Stimulated activated naive CD4-positive, alpha-beta T cell (primary cell): ENCODE measurements around the gene AKR1C8.
"Not testable (repeated sequence)": the region's sequence is repeated elsewhere in the genome, so short reads cannot be mapped to it uniquely, and the experiment has no call there.

Experiments
- DNase-seq, 6 experiments: peaks; one replicate each; lab custom pipeline; 2025; lab: John Stamatoyannopoulos, UW

AKR1C8 gene

DNA sequence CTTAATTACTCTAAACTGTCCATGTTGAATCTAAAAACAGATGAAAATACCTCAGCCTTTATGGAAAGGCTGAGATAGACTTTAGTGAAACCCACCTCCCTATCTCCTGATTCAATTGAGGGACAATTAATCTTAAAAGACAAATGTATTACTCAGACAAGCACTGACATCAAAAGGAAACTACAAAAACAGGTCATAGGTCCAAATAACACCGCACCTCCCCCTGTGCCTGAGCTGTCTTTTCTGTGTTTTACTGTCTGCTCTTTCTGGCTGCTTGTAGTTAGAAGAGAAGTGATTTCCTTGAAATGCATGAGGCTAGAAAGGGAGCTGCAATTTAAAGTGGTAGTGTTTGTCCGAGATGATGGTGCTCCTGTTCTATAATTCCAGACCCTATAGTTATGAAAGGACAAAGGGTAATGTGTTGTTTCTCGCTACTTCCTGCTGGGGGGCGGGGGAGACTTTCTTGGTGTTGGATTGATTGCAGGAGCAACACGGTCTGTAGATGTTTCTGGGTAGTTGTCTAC lies 16.0 kb downstream of the AKR1C8 start:
- no peak for DNase-seq

DNA sequence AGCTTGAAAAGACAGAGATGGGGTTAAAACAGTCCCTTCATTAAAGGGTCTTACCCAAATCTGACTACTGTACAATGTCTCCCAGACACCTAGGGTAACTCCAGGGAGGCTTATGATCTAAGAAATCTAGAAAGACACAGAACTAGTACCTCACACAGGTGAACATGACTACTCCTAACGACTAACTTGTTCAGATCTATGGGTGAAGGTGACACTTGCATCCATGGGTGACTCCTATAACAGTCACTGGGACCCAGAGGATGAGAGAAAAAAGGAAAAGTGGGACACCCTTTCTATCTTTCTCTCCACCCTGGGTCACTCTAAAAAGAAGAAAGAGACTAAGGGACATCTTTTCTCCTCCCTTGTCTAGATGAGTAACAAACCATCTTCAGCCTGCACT lies 19.2 kb downstream of the AKR1C8 start:
- DNase-seq, result no peak

DNA sequence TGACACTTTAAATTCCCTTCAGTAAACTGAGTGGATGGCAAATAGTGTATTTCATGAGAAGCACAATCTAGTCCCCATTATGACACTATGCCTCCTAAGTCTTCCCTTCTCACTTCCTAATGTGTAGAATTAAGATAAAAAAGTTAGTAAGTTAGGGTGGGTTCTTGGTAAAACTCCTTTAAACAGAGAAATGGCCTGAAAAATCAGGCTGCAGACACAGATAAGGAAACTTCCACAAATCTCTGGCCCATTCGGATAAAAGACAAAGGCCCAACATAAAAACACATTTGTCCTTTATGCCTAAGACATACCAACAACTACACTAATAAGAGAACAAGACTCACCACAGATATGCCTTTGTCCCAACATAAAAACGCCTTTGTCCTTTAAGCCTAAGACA lies 21.5 kb downstream of the AKR1C8 start:
- DNase-seq, result no peak

DNA sequence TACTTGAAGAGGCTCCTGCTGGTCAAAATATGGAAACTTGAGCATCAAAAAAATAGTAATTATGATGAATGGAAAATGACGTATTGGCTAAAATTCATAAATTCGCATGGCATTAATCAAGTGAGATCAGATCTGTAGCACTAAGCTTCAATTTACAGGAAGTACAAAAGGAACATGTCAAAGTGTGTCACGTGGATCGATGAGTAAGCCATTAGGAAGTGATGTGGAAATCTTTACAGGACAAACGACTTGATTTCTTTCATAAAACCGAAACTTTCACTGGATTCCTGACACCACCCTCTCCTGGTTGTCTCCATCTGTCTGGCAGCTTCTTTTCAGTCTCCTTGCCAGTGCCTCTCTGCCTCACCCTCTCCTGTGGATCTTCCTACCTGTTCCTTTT lies 25.8 kb downstream of the AKR1C8 start:
- DNase-seq, result no peak

DNA sequence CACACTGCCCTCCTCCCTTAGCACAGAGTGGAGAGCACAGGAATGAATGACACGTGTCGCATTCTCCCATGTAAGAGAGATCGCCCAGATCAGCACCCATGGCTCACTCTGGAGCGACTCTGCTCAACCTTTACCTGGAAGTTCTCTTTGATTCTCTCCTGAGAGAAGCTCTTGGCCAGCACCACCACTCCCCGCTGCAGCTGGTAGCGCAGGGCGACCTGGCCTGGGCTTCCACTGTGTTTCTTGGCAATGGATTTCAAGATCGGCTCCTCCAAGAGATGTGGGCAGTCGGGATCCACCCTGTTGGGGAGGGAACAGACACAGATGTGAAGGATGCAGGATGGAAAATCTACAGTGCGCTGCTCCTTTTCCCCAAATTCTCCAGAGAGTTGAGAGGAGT lies 27.4 kb downstream of the AKR1C8 start:
- DNase-seq, result no peak

DNA sequence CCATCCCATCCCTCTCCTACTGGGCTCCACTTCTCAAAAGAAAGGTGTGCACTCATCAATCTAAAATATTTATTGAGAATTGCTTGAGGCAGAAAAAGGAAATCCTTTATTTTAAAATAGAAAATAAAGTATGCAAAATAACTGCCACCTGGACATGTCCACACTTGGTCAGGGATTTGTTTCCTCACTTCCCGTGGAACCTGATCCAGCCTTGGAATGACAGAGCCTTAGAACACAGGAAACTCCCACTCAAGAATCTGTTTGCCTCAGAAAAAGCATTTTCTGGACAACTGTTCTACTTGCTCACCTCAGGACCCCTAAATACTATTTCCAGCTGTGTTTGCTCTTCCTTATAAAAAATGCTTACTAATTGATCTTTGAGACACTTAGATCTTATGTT lies 29.0 kb downstream of the AKR1C8 start:
- no peak for DNase-seq

DNA sequence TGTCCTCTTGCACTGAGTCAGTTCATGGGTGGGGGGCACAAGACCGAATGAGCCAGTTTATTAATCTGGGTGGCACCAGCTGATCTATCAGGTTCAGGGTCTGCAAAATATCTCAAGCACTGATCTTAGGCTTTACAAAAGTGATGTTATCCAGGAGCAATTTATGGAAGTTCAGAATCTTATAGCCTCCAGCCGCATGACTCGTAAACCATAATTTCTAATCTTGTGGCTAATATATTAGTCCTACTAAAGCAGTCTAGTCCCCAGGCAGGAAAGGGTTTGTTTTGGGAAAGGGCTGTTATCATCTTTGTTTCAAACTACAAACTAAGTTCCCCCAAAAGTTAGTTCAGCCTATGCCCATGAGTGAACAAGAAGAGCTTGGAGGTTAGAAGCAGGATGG lies 33.9 kb downstream of the AKR1C8 start:
- DNase-seq, result no peak

DNA sequence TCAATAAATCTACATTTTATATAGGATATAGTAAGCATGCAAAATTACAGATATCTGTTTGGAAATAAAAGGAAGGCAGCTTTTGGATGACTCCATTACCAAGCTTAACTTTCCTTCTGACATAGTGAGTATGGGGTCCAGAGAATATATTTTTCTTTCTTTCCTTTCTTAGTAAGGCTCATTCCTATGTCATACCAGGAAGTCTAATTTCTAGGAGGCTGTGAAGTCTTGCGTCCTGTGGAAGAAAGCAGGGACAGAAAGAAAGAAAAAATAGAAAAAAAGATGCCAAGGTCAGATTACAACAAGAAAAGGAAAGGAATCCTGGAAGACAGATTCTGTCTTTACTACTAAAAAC lies 36.3 kb downstream of the AKR1C8 start:
- DNase-seq, result no peak

DNA sequence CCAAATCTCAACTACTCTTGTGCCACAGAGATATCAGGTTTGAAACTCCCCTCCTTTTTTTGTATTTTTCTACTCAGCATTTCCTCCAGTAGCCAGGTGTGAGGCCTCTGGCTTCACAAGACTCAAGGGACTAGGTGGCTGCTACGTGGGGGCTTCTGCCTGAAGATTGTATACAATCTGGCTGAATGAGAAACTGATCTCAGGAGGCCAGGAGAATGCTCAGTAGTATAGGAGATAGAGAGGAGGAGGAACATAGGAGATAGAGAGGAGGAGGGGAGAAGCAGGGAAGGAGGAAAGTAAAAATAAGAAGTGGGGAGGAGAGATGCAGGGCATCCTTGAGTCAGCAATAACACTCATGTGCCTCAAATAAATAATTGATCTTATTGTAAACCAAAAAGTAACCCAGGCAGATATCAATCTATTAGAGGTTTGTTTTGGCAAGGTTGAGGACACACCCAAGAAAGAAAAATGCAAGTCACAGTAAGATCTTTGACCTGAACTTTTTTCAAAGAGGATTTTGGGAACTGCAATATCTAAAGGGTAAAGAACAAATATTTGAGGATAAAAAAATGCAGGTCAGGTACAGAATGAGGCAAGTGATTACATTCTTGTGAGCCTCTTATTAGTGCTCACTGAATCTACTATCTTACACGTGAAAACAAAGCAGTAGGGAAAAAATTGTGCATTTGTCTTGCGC lies 36.8 kb downstream of the AKR1C8 start:
- no peak for DNase-seq

DNA sequence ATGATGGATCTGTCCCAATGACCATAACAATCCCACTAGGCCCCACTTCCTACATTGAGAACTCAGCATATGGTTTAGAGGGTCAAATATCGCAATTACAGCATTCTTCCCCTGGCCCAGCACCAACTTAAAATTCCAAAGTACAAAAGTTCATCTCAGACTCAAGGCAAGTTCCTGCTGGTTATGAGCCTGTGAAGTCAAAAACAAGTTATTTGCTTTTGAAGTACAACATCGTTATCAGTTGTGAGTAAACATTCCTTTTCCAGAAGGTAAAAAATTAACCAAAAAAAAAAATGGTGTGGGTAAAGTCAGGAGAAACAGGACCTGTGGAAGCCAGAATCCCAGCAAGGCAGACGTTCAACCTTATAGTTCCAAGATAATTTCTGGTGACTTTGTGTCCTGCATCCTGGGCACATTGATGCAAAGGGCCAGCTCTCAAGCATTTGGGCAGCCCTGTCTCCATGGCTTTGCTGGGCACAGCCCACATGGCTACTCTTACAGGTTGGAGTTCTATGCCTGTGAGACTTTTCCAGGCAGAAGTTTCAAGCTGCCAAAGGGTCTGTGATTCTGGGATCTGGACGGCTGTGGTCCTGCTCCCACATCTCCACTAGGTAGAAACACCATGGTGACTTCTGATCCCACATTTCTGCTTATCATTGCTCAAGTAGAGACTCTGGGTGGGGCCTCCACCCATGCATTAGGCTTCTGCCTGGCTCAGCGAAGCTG lies 37.5 kb downstream of the AKR1C8 start:
- DNase-seq, result no peak

DNA sequence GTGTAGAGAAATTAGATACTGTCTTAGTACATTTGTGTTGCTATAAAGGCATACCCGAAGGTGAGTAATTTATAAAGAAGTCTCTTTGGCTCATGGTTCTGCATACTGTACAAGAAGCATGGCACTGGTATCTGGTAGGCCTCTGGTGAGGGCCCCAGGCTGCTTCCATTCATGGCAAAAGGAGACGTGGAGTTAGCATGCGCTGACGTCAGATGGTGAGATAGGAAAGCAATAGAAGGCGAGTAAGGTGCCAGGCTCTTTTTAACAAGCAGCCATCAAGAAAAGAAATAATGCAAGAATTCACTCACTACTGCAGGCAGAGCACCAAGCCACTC lies 38.1 kb downstream of the AKR1C8 start:
- no peak for DNase-seq

DNA sequence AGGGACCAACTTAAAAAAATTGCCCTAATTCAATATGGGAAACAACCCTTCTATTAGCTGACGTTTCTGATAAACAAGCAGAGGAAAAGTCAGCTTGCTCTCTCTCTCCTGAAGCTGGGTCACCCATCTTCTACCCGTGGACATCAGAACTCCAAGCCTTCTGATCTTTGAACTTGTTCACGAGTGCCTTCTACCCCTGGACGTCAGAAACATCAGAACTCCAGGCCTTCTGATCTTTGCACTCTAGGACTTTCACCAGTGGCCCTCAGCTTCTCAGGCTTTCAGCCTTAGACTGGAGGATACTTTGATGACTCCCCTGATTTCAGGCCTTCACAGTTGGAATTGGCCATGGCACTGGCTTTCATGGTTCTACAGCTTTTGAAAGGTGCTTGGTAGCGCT lies 41.8 kb downstream of the AKR1C8 start:
- DNase-seq, result no peak

DNA sequence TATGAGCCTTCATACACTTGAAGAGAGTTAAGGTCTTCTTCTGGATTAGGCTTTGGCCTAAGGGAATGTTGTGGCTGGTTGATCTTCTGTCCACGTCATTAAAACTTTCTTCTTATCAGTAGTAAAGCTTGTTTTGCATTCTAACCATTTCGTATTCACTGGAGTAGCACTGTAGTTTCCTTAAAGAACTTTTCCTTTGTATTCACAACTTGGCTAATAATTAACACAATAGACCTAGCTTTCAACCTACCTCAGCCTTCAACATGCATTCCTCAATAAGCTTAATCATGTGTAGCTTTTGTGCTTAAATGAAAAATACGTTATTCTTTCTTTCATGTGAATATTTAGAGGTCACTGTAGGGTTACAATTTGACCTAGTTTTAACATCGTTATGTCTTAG lies 42.8 kb downstream of the AKR1C8 start:
- no peak for DNase-seq

DNA sequence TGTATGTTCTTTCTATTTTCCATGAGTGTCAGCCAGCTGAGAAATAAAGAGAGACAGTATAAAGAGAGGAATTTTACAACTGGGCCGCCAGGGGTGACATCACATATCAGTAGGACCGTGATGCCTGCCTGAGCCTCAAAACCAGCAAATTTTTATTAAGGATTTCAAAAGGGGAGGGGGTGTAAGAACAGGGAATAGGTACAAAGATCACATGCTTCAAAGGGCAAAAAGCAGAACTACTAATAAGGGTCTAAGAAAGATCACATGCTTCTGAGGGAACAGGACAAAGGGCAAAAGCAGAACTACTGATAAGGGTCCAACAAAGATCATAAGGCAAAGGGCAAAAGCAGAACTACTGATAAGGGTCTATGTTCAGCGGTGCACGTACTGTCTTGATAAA lies 47.3 kb downstream of the AKR1C8 start:
- not testable (repeated sequence) for DNase-seq

DNA sequence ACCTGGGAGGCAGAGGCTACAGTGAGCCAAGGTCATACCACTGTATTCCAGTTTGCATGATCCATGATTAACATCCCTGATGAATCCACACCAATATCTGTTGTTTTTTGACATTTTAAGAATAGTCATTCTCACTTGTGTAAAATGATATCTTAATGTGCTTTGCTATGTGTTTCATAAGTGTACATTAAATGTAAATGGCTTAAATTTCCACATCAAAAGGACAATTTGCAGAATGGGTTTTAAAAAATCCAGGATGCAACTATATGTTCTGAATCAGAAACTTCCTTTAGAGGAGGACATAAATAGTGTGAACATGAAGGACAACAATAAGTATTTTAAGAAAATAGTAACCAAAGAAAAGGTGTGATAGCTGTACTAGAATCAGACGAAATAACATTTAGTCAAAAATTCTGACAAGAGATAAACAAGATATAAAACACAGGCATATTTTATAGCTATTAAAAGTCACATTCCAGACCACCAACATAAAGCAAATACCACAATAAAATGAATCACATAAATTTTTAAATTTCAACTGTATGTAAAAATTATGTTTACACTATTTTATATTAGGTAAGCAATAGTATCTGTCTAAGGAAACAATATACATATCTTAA lies 48.4 kb downstream of the AKR1C8 start:
- no peak for DNase-seq

DNA sequence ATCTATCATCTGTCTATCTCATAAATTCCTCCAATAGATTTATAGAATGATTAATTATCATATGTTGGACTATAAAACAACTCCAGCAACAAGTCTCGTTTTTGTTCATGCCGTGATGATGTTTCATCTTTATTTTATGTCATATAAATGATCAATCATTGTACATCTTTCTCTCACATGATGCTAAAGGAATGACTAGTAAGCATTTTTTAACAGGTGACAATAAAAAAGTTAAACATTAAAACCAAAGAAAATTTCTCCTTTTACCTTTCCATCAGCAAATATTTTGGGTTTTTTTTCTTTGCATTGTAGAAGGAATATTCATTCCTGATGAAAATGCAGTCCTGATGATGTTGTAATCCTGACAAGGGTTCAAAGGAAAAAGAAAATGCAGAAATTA lies 49.4 kb downstream of the AKR1C8 start:
- DNase-seq, result no peak

DNA sequence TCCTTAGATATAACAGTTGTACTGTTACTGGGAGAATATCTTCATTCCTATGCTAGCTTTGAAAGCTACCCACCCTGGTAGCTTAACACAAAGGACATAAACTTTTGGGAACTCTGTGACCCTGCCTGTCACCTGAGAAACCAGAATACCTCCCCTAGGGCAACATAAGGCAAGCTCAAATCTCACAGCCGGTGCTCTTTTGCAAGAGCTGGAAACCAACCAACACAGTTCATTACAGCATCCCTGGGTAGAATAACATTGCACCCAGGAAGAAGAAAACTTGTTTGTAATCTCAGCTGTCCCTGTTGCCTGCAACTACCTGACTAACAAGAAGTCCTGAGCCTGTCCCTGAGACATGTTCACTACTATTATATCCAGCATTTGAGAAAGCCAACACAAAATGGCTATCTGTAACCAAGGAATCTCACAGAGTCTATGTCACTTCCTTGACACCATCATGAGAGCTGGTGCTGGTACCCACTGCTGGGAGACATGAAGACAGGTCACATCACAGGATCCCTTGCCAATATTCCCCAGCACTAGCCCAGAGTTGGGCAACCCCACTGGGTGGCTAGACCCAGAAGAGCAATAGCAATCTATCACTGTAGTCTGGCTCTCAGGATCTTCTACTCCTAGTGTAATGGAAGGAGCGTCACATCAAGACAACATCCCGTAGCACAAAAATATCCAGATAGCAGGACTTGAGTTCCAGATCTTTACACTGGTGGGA lies 59.5 kb downstream of the AKR1C8 start:
- DNase-seq, result no peak

DNA sequence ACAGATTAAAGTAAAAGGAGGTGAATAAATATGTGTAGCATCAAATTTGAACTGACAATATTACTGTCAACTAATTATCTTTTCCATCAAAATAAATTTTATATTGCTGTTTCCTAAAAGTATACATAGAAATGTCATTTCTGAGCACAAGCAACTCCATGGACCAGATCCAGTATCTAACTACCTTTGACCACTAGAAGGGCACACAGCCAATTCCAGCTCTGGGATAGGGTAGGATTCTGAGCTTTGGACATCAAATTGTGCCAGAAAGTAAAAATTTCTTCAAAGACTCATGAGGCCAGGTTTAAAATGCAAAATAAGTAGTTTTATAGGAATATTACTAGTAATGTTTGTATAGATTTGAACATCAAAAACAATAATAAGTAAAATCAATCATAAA lies 61.1 kb downstream of the AKR1C8 start:
- DNase-seq, result no peak

DNA sequence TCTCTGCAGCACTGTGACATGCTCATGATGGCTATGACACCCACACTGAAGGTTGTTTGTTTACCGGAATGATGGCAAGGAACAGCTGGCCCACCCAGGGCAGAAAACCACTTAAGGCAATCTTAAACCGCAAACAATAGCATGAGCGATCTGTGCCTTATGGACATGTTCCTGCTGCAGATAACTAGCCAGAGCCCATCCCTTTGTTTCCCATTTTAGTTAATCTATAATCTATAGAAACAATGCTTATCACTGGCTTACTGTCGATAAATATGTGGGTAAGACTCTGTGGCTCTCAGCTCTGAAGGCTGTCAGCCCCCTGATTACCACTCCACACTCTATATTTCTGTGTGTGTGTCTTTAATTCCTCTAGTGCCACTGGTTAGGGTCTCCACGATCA lies 65.0 kb downstream of the AKR1C8 start:
- DNase-seq, result not testable (repeated sequence)

DNA sequence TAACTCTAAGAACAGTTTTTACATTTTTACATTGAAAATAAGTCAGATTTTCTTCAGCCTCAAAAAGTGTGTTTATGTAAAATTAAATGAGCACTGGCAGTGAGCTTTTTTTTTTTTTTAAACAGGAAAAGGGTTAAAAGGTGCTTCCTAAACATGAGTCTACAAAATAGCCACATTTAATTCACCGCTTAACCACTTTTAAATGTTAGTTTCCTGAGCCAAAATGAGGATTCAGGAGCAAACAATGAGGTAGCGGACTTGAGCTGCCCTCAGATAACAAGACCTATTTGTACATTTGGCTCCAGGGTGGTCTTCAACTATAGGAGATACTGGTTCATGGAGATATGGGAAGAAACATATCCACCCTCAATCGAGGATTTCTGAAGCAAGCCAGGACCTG lies 67.9 kb downstream of the AKR1C8 start:
- DNase-seq, result no peak

DNA sequence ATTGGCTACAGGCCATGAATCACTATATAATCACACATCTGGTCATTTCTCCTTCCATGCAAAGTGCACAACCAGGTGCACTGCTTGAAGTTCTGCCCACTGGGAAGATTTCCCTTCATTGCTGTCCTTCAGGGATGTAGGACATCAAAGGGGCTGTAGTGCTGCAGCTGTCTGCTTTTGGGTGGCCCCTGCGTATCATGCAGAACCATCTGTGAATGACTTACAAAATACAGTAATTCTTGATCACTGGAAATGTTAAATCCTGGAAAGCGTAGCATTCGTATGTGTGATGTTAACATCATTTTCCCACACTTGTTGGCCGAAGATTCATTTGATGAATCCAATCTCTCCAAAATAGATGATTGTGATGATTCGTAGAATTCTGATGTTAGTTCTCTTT lies 68.3 kb downstream of the AKR1C8 start:
- DNase-seq, result no peak

DNA sequence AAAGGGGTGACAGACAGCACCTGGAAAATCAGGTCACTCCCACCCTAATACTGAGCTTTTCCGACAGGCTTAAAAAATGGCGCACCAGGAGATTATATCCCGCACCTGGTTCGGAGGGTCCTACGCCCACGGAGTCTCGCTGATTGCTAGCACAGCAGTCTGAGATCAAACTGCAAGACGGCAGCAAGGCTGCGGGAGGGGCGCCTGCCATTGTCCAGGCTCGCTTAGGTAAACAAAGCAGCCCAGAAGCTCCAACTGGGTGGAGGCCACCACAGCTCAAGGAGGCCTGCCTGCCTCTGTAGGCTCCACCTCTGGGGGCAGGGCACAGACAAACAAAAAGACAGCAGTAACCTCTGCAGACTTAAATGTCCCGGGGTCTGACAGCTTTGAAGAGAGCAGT lies 75.1 kb downstream of the AKR1C8 start:
- DNase-seq, result not testable (repeated sequence)
